ENCODE results near the gene TUT4.

GRCh38 chr1:52520148-52520547 lies 32.7 kb downstream of the TUT4 start:
- no peak for TF ChIP-seq CTCF (conservative IDR thresholded peaks at IDR 0.05; ENCODE audit: low read length)
- no peak for TF ChIP-seq EZH2phosphoT487 (IDR thresholded peaks at IDR 0.05; ENCODE audit: borderline replicate concordance, low read depth, low read length)
